Osteocyte (in vitro differentiated cells): ENCODE measurements around the gene CTTNBP2NL. TPM values are rescaled to one million over a fixed set of nuclear protein-coding genes. Genes with fewer than 3 reads are reported as not detected.
"Not testable (repeated sequence)": the region's sequence is repeated elsewhere in the genome, so short reads cannot be mapped to it uniquely, and the experiment has no call there.

ENCODE experiments used
- DNase-seq: peaks from one replicate; pipeline ENCODE4 v3.0.0; 2021; ENCODE audit warnings: mixed read lengths; ENCODE audit not compliant: unreplicated experiment; ENCODE audit errors: extremely low spot score
- H3K27ac Mint-ChIP-seq: one replicate; pipeline ENCODE4 v1.8.0; 2021; ENCODE audit warnings: mild to moderate bottlenecking, mixed read lengths; ENCODE audit not compliant: unreplicated experiment
- H3K27me3 Mint-ChIP-seq: one replicate; pipeline ENCODE4 v1.8.0; 2021; ENCODE audit warnings: mixed read lengths; ENCODE audit not compliant: unreplicated experiment
- H3K36me3 Mint-ChIP-seq: one replicate; pipeline ENCODE4 v1.8.0; 2021; ENCODE audit warnings: mixed read lengths; ENCODE audit not compliant: unreplicated experiment
- H3K4me1 Mint-ChIP-seq: one replicate; pipeline ENCODE4 v1.8.0; 2021; ENCODE audit warnings: mixed read lengths; ENCODE audit not compliant: unreplicated experiment
- H3K4me3 Mint-ChIP-seq: one replicate; pipeline ENCODE4 v1.8.0; 2021; ENCODE audit warnings: mild to moderate bottlenecking, moderate library complexity, mixed read lengths; ENCODE audit not compliant: unreplicated experiment
- H3K9me3 Mint-ChIP-seq: one replicate; pipeline ENCODE4 v1.8.0; 2021; ENCODE audit warnings: mixed read lengths; ENCODE audit not compliant: unreplicated experiment
- total RNA-seq: library from RNA; stranded (reverse); gene quantifications from 2 replicates; pipeline ENCODE4 v1.2.1, GENCODE V29; 2021
- TF ChIP-seq, protein P1 (sequence below): fragments of 200-600 bp; sonication (generic); IDR thresholded peaks from 2 replicates; pipeline ENCODE4 v1.5.0; 2021; ENCODE audit warnings: antibody characterized with exemption, mild to moderate bottlenecking, moderate library complexity

Gene CTTNBP2NL
- total RNA-seq, 1 donor from 2014 or later: 50.6 TPM

DNA sequence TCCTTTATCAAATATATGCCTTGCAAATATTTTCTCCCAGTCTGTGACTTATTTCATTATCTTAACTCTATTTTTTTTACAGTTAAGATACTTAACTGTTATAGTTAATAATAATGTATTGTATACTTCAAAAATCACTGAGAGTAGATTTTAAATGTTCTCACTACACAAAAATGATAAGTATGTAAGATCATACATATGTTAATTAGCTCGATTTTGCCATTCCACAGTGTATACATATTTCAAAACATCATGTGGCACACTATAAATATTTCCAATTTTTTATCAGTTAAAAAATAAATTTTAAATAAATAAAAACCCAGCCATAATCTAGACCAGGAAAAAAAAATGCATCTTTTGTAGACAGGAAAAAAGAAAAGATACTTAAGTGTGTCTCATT, 27.2 kb downstream of the CTTNBP2NL start:
- Mint-ChIP-seq H3K4me3 (no peak overlapping the region), H3K27me3 (no peaks in the 10 kb centered on the region), H3K27ac (no peak overlapping the region), H3K4me1 (peaks cover 16% of the 10 kb centered on the region), H3K36me3 (peaks cover 33% of the 10 kb centered on the region), H3K9me3 (no peaks in the 10 kb centered on the region)
- no peak for DNase-seq
- TF ChIP-seq, protein P1, sequence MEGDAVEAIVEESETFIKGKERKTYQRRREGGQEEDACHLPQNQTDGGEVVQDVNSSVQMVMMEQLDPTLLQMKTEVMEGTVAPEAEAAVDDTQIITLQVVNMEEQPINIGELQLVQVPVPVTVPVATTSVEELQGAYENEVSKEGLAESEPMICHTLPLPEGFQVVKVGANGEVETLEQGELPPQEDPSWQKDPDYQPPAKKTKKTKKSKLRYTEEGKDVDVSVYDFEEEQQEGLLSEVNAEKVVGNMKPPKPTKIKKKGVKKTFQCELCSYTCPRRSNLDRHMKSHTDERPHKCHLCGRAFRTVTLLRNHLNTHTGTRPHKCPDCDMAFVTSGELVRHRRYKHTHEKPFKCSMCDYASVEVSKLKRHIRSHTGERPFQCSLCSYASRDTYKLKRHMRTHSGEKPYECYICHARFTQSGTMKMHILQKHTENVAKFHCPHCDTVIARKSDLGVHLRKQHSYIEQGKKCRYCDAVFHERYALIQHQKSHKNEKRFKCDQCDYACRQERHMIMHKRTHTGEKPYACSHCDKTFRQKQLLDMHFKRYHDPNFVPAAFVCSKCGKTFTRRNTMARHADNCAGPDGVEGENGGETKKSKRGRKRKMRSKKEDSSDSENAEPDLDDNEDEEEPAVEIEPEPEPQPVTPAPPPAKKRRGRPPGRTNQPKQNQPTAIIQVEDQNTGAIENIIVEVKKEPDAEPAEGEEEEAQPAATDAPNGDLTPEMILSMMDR: no peak

DNA sequence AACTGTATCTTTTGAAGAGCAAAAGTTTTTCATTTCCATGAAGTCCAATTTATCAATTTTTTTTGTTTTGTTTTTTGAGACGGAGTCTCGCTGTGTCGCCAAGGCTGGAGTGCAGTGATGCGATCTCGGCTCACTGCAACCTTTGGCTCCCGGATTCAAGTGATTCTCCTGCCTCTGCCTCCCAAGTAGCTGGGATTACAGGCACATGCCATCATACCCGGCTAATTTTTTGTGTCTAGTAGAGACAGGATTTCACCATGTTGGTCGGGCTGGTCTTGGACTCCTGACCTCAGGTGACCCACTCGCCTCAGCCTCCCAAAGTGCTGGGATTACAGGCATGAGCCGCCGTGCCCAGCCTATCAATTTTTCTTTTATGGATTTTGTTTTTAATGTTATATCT, 27.7 kb downstream of the CTTNBP2NL start:
- not testable (repeated sequence) for DNase-seq, H3K27me3 Mint-ChIP-seq, H3K4me3 Mint-ChIP-seq, H3K9me3 Mint-ChIP-seq
- peak overlapping the region; percentile 18 for H3K27ac Mint-ChIP-seq
- peaks cover 33% of the 10 kb centered on the region for H3K36me3 Mint-ChIP-seq
- peaks cover 14% of the 10 kb centered on the region for H3K4me1 Mint-ChIP-seq

DNA sequence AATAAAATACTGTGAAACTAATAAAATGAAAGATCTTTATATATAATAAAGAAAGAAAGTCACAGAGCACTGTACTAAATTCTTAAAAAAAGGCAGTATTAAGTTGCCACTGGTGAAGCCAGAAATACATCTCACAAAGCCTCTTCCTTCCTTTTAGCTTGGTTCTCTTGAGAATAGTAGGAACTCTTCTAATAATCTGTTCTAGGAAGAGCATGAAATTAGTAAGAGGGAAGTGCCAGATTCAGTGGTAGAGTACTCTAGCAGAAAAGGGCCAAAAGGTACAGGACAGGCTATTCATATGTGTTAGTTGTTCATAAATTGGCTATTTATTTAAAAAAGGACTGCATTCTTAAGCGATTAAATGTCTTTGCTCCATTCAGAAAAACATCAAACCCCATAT, 33.7 kb downstream of the CTTNBP2NL start:
- H3K27ac Mint-ChIP-seq: no peak overlapping the region
- TF ChIP-seq, protein P1: no peak
- H3K36me3 Mint-ChIP-seq: peaks cover 19% of the 10 kb centered on the region
- H3K4me3 Mint-ChIP-seq: no peak overlapping the region
- DNase-seq: no peak
- H3K4me1 Mint-ChIP-seq: no peaks in the 10 kb centered on the region
- no peaks in the 10 kb centered on the region for H3K27me3 Mint-ChIP-seq
- no peaks in the 10 kb centered on the region for H3K9me3 Mint-ChIP-seq

DNA sequence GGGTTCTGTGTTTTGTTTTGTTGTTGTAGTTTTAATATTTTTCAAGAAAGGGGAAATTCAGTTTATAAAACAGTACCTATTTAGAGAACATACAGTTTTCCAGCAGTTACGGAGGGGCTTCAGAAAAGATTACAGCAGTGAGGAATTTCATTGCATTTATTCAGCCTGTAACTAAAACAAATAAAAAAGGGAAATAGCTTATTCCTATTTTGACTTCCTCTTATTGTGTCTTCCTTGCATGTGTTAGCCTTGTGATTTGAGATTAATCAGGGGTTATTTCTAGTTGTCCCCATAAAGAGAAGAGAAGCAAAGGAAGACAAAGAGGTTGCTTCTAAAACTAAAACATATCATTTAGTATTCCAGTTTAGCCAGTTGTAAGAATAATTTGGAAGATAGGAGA, 35.0 kb downstream of the CTTNBP2NL start:
- H3K4me3 Mint-ChIP-seq: no peak overlapping the region
- H3K4me1 Mint-ChIP-seq: no peaks in the 10 kb centered on the region
- H3K9me3 Mint-ChIP-seq: no peaks in the 10 kb centered on the region
- no peaks in the 10 kb centered on the region for H3K27me3 Mint-ChIP-seq
- H3K27ac Mint-ChIP-seq: no peak overlapping the region
- H3K36me3 Mint-ChIP-seq: peaks cover 16% of the 10 kb centered on the region
- TF ChIP-seq, protein P1: no peak
- DNase-seq: no peak

DNA sequence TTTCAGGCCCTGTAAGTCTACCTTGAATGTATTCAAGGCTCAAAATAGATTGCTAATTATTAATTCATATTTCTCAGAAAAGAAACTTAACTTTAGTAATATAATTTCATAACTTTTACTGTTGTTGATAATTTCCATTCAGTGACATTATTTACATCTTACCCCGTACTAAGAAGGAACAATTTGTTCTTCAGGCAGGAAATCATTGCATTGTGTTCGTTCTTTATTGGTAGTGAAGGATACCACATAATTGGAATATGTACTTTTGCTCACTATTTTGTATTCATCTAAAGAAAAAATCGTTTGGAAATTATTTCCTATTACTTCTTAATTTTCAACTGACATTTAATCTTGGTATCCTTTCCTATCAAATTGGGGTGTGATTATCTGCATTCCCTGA, 39.4 kb downstream of the CTTNBP2NL start:
- Mint-ChIP-seq H3K27me3 (no peaks in the 10 kb centered on the region), H3K4me1 (peaks cover 10% of the 10 kb centered on the region), H3K9me3 (peaks cover 3% of the 10 kb centered on the region), H3K36me3 (peaks cover 27% of the 10 kb centered on the region), H3K27ac (no peak overlapping the region), H3K4me3 (no peak overlapping the region)
- DNase-seq: no peak
- TF ChIP-seq, protein P1: no peak
